HCT116 (cell line): Measurements from ENCODE around the gene TAF3. TPM values are rescaled to one million over a fixed set of nuclear protein-coding genes. Genes with fewer than 3 reads are reported as not detected.

Source experiments
- ATAC-seq: fragments of 200-7000 bp; cut with Tn5 transposase; 2 replicates; pipeline ENCODE4 v1.9.1; 2020; ENCODE audit warnings: mild to moderate bottlenecking, moderate library complexity
- BruUV-seq: library from RNA; stranded (reverse); fragments of 400-500 nt; replicated peaks from 2 replicates; lab custom pipeline; 2021; lab: Mats Ljungman, UMichigan
- CTCF ChIA-PET: fragments of 300-600 bp; sonication (Branson Sonifier 250); formaldehyde crosslinking; loops from one replicate; lab custom pipeline; 2021; ENCODE audit warnings: antibody characterized with exemption; lab: Charles Lee
- POLR2A ChIA-PET: fragments of 300-600, 350-600 bp; sonication (Branson Sonifier 250); formaldehyde crosslinking; loops from one replicate; lab custom pipeline; 2021; ENCODE audit warnings: antibody characterized with exemption; lab: Charles Lee
- RAD21 ChIA-PET, 2 experiments: fragments of 300-600 bp; sonication (Branson Sonifier 250); formaldehyde crosslinking; loops; one replicate each; lab custom pipeline; 2023; ENCODE audit warnings: low total read pairs in 2 of 2; ENCODE audit not compliant: uncharacterized antibody in 2 of 2, unreplicated experiment in 2 of 2, low non-redundant PET in 1 of 2; lab: Charles Lee
- DNase-seq: peaks from one replicate; pipeline ENCODE4 v3.0.0-alpha.2; 2010; ENCODE audit warnings: low read depth, low spot score
- H2AFZ ChIP-seq: fragments of 200-600 bp; shearing (Covaris generic), sonication (generic); 2 replicates; pipeline ENCODE4 v1.6.1; 2017; ENCODE audit warnings: low read depth, mixed run types, mixed read lengths, antibody characterized with exemption, low read length; ENCODE audit not compliant: poor library complexity, severe bottlenecking
- H3K27ac ChIP-seq: 2 replicates; pipeline ENCODE4 v1.5.1; 2012; ENCODE audit warnings: low read depth, low read length
- H3K27me3 ChIP-seq: fragments of 200-600 bp; sonication (generic); 2 replicates; pipeline ENCODE4 v1.6.1; 2016; ENCODE audit warnings: mixed run types, low read length, mixed read lengths; ENCODE audit not compliant: insufficient read depth
- H3K36me3 ChIP-seq, 2 experiments: fragments of 200-500 bp in 1 of 2; fragments of 200-600 bp in 1 of 2; sonication (Bioruptor generic) in 1 of 2; sonication (generic) in 1 of 2; 2 replicates each; pipeline versions ENCODE4 v1.5.1 to v1.6.1; 2014 to 2016; ENCODE audit warnings: low read length in 2 of 2, inconsistent platforms in 1 of 2, mixed read lengths in 1 of 2, mixed run types in 1 of 2; ENCODE audit not compliant: insufficient read depth in 2 of 2, control insufficient read depth in 1 of 2
- H3K4me1 ChIP-seq, 2 experiments: fragments of 200-600 bp in 1 of 2; sonication (generic) in 1 of 2; 2 replicates each; pipeline versions ENCODE4 v1.5.1 to v1.6.1; 2012 to 2017; ENCODE audit warnings: low read length in 2 of 2, inconsistent platforms in 1 of 2, mild to moderate bottlenecking in 1 of 2, mixed read lengths in 1 of 2, mixed run types in 1 of 2, moderate library complexity in 1 of 2; ENCODE audit not compliant: insufficient read depth in 2 of 2, control insufficient read depth in 1 of 2
- H3K4me2 ChIP-seq: fragments of 200-600 bp; sonication (generic); 2 replicates; pipeline ENCODE4 v1.6.1; 2017; ENCODE audit warnings: mixed run types, low read length, mixed read lengths
- H3K4me3 ChIP-seq, 2 experiments: fragments of 200-600 bp in 1 of 2; sonication (generic) in 1 of 2; replicated peaks in 1 of 2; 2 replicates each; pipeline ENCODE4 v1.5.1; 2011 to 2016; ENCODE audit warnings: low read length in 2 of 2, control low read depth in 1 of 2, low read depth in 1 of 2, mild to moderate bottlenecking in 1 of 2, mixed read lengths in 1 of 2, mixed run types in 1 of 2
- H3K79me2 ChIP-seq: fragments of 200-600 bp; sonication (generic); 2 replicates; pipeline ENCODE4 v1.6.1; 2017; ENCODE audit warnings: mild to moderate bottlenecking, mixed run types, low read length, moderate library complexity, mixed read lengths; ENCODE audit not compliant: insufficient read depth
- H3K9ac ChIP-seq: fragments of 200-600 bp; sonication (generic); 2 replicates; pipeline ENCODE4 v1.6.1; 2016; ENCODE audit warnings: low read length, mixed read lengths
- H3K9me2 ChIP-seq: fragments of 200-600 bp; sonication (generic), shearing (Covaris generic); 2 replicates; pipeline ENCODE4 v1.6.1; 2017; ENCODE audit warnings: mixed run types, mild to moderate bottlenecking, moderate library complexity; ENCODE audit not compliant: insufficient read depth
- H3K9me3 ChIP-seq, 2 experiments: fragments of 200-500 bp in 1 of 2; fragments of 200-600 bp in 1 of 2; sonication (Bioruptor generic) in 1 of 2; sonication (generic) in 1 of 2; 2 replicates each; pipeline ENCODE4 v1.6.1; 2014 to 2017; ENCODE audit warnings: low read length in 2 of 2, mixed read lengths in 2 of 2, inconsistent platforms in 1 of 2, low read depth in 1 of 2, mild to moderate bottlenecking in 1 of 2, mixed run types in 1 of 2, moderate library complexity in 1 of 2; ENCODE audit not compliant: control insufficient read depth in 1 of 2, insufficient read depth in 1 of 2
- H4K20me1 ChIP-seq: fragments of 200-600 bp; sonication (generic), shearing (Covaris generic); 2 replicates; pipeline ENCODE4 v1.6.1; 2017; ENCODE audit warnings: mixed run types, mild to moderate bottlenecking, moderate library complexity; ENCODE audit not compliant: insufficient read depth
- CBX3 ChIP-seq: IDR thresholded peaks from 2 replicates; pipeline ENCODE4 v1.6.1; 2012; ENCODE audit warnings: low read depth
- CEBPB ChIP-seq: IDR thresholded peaks from 2 replicates; pipeline ENCODE4 v1.6.1; 2012; ENCODE audit warnings: low read depth
- EGR1 ChIP-seq: IDR thresholded peaks from 2 replicates; pipeline ENCODE4 v1.6.1; 2012; ENCODE audit warnings: low read depth
- ELF1 ChIP-seq: IDR thresholded peaks from 2 replicates; pipeline ENCODE4 v1.6.1; 2012; ENCODE audit warnings: low read depth, borderline replicate concordance
- EZH2 ChIP-seq: fragments of 200-600 bp; sonication (generic); IDR thresholded peaks from 2 replicates; pipeline ENCODE4 v1.6.1; 2017; ENCODE audit warnings: antibody characterized with exemption, mixed run types
- EZH2phosphoT487 ChIP-seq: fragments of 200-600 bp; IDR thresholded peaks from 2 replicates; pipeline ENCODE4 v1.6.1; 2018; ENCODE audit warnings: antibody characterized with exemption, borderline replicate concordance
- FOSL1 ChIP-seq: IDR thresholded peaks from 2 replicates; pipeline ENCODE4 v1.6.1; 2012; ENCODE audit warnings: low read depth
- JUND ChIP-seq: IDR thresholded peaks from 2 replicates; pipeline ENCODE4 v1.6.1; 2012
- POLR2AphosphoS5 ChIP-seq: IDR thresholded peaks from 2 replicates; pipeline ENCODE4 v1.6.1; 2011; ENCODE audit warnings: mild to moderate bottlenecking, low read depth, low read length, moderate library complexity
- RAD21 ChIP-seq: IDR thresholded peaks from 2 replicates; pipeline ENCODE4 v1.6.1; 2012; ENCODE audit warnings: low read depth, mild to moderate bottlenecking
- SIN3A ChIP-seq: IDR thresholded peaks from 2 replicates; pipeline ENCODE4 v1.6.1; 2012; ENCODE audit warnings: low read depth
- SP1 ChIP-seq: IDR thresholded peaks from 2 replicates; pipeline ENCODE4 v1.6.1; 2012; ENCODE audit warnings: low read depth
- SRF ChIP-seq: IDR thresholded peaks from 2 replicates; pipeline ENCODE4 v1.6.1; 2012; ENCODE audit warnings: low read depth
- TCF7L2 ChIP-seq: IDR thresholded peaks from 2 replicates; pipeline ENCODE4 v1.7.0; 2011; ENCODE audit warnings: borderline replicate concordance, inconsistent platforms; ENCODE audit not compliant: insufficient read depth, insufficient read length; ENCODE audit errors: extremely low read depth
- YY1 ChIP-seq: IDR thresholded peaks from 2 replicates; pipeline ENCODE4 v1.6.1; 2011; ENCODE audit warnings: low read length, low read depth, moderate library complexity, mild to moderate bottlenecking; ENCODE audit not compliant: insufficient replicate concordance; ENCODE audit errors: extremely low read depth
- ZNF274 ChIP-seq: fragments of 200-500 bp; sonication (Bioruptor generic); IDR thresholded peaks from 2 replicates; pipeline ENCODE4 v1.6.1; 2014; ENCODE audit warnings: mild to moderate bottlenecking, low read depth, low read length, inconsistent platforms
- intact Hi-C: fragments of 100-400 bp; cut with micrococcal nuclease; formaldehyde crosslinking; loops from 2 replicates; pipeline ENCODE4 v1.10.0; 2022
- total RNA-seq: library from RNA; stranded (reverse); gene quantifications from one replicate; pipeline ENCODE4 v1.2.1, GENCODE V29; 2021; ENCODE audit not compliant: unreplicated experiment
- TF ChIP-seq, protein P1 (sequence below): IDR thresholded peaks from 2 replicates; pipeline ENCODE4 v1.6.1; 2011; ENCODE audit warnings: mild to moderate bottlenecking, low read length, moderate library complexity; ENCODE audit not compliant: insufficient replicate concordance; ENCODE audit errors: extremely low read depth
- TF ChIP-seq, protein P2 (sequence below): IDR thresholded peaks from 2 replicates; pipeline ENCODE4 v1.6.1; 2012; ENCODE audit warnings: low read depth
- TF ChIP-seq, protein P3 (sequence below), 3 experiments: fragments of 200-600 bp in 1 of 3; sonication (generic) in 1 of 3; IDR thresholded peaks in 2 of 3; conservative IDR thresholded peaks in 1 of 3; 2 replicates each; pipeline ENCODE4 v1.5.1; 2012 to 2017; ENCODE audit warnings: low read depth in 2 of 3, low read length in 2 of 3, antibody characterized with exemption in 1 of 3, borderline replicate concordance in 1 of 3, control low read depth in 1 of 3, mild to moderate bottlenecking in 1 of 3, mixed read lengths in 1 of 3, mixed run types in 1 of 3, moderate library complexity in 1 of 3; ENCODE audit not compliant: insufficient read depth in 1 of 3

The TAF3 gene
- total RNA-seq, 1 experiment from 2014 or later: 8.0 TPM

DNA sequence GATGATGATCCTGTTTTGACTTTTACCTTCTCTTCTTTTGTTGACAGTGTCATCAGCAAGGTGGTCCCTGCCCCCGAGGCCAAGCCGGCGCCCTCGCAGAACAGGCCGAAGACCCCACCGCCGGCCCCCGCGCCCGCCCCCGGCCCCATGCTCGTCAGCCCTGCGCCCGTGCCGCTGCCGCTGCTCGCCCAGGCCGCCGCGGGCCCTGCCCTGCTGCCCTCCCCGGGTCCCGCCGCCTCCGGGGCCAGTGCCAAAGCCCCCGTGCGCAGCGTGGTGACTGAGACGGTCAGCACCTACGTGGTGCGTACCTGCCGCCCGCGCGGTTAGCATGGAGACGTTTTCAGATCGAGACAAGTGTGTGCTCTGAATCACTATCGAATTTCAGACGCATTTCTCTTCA lies 190.7 kb downstream of the TAF3 start:
- BruUV-seq: no TSS peak
- Histone ChIP-seq H3K27ac (no peak overlapping the region), H3K4me3 (no peak overlapping the region), H2AFZ (no peak overlapping the region), H4K20me1 (no peaks in the 10 kb centered on the region), H3K79me2 (no peaks in the 10 kb centered on the region), H3K9me3 (peaks cover 0 to 9% of the 10 kb centered on the region in 2 experiments; a peak in 2 of 4 replicates), H3K9me2 (no peaks in the 10 kb centered on the region), H3K4me2 (no peak overlapping the region), H3K36me3 (no peaks in the 10 kb centered on the region), H3K27me3 (no peaks in the 10 kb centered on the region), H3K9ac (no peak overlapping the region), H3K4me1 (no peaks in the 10 kb centered on the region)
- ChIA-PET CTCF (no interaction called here), RAD21 (no interaction called here), POLR2A (no interaction called here)
- ATAC-seq: no peak
- intact Hi-C loops: no loop called here
- no peak for DNase-seq
- TF ChIP-seq CBX3: no peak
- no peak for TF ChIP-seq FOSL1
- no peak for TF ChIP-seq JUND
- TF ChIP-seq CEBPB: no peak
- no peak for TF ChIP-seq EZH2
- TF ChIP-seq, protein P1, sequence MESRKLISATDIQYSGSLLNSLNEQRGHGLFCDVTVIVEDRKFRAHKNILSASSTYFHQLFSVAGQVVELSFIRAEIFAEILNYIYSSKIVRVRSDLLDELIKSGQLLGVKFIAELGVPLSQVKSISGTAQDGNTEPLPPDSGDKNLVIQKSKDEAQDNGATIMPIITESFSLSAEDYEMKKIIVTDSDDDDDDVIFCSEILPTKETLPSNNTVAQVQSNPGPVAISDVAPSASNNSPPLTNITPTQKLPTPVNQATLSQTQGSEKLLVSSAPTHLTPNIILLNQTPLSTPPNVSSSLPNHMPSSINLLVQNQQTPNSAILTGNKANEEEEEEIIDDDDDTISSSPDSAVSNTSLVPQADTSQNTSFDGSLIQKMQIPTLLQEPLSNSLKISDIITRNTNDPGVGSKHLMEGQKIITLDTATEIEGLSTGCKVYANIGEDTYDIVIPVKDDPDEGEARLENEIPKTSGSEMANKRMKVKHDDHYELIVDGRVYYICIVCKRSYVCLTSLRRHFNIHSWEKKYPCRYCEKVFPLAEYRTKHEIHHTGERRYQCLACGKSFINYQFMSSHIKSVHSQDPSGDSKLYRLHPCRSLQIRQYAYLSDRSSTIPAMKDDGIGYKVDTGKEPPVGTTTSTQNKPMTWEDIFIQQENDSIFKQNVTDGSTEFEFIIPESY: no peak
- TF ChIP-seq, protein P2, sequence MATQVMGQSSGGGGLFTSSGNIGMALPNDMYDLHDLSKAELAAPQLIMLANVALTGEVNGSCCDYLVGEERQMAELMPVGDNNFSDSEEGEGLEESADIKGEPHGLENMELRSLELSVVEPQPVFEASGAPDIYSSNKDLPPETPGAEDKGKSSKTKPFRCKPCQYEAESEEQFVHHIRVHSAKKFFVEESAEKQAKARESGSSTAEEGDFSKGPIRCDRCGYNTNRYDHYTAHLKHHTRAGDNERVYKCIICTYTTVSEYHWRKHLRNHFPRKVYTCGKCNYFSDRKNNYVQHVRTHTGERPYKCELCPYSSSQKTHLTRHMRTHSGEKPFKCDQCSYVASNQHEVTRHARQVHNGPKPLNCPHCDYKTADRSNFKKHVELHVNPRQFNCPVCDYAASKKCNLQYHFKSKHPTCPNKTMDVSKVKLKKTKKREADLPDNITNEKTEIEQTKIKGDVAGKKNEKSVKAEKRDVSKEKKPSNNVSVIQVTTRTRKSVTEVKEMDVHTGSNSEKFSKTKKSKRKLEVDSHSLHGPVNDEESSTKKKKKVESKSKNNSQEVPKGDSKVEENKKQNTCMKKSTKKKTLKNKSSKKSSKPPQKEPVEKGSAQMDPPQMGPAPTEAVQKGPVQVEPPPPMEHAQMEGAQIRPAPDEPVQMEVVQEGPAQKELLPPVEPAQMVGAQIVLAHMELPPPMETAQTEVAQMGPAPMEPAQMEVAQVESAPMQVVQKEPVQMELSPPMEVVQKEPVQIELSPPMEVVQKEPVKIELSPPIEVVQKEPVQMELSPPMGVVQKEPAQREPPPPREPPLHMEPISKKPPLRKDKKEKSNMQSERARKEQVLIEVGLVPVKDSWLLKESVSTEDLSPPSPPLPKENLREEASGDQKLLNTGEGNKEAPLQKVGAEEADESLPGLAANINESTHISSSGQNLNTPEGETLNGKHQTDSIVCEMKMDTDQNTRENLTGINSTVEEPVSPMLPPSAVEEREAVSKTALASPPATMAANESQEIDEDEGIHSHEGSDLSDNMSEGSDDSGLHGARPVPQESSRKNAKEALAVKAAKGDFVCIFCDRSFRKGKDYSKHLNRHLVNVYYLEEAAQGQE: no peak
- TF ChIP-seq POLR2AphosphoS5: no peak
- TF ChIP-seq YY1: no peak
- TF ChIP-seq RAD21: no peak
- TF ChIP-seq SRF: no peak
- no peak for TF ChIP-seq SIN3A
- TF ChIP-seq TCF7L2: no peak
- no peak for TF ChIP-seq ZNF274
- TF ChIP-seq ELF1: no peak
- no peak for TF ChIP-seq SP1
- TF ChIP-seq, protein P3, sequence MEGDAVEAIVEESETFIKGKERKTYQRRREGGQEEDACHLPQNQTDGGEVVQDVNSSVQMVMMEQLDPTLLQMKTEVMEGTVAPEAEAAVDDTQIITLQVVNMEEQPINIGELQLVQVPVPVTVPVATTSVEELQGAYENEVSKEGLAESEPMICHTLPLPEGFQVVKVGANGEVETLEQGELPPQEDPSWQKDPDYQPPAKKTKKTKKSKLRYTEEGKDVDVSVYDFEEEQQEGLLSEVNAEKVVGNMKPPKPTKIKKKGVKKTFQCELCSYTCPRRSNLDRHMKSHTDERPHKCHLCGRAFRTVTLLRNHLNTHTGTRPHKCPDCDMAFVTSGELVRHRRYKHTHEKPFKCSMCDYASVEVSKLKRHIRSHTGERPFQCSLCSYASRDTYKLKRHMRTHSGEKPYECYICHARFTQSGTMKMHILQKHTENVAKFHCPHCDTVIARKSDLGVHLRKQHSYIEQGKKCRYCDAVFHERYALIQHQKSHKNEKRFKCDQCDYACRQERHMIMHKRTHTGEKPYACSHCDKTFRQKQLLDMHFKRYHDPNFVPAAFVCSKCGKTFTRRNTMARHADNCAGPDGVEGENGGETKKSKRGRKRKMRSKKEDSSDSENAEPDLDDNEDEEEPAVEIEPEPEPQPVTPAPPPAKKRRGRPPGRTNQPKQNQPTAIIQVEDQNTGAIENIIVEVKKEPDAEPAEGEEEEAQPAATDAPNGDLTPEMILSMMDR (IDR thresholded peaks at IDR 0.05 in 2 of 3, conservative IDR thresholded peaks at IDR 0.05 in 1 of 3; ENCODE audit: borderline replicate concordance in 1 of 3, insufficient read depth in 1 of 3, low read depth in 2 of 3, low read length in 2 of 3): no peak
- no peak for TF ChIP-seq EGR1
- TF ChIP-seq EZH2phosphoT487: no peak
